SK-N-SH (cell line): ENCODE data around the gene CAMK2D. TPM values are rescaled to one million over a fixed set of nuclear protein-coding genes. Genes with fewer than 3 reads are reported as not detected.

ENCODE experiments used
- CTCF ChIA-PET: fragments of 300-600, 350-600 bp; formaldehyde crosslinking; extraction: SDS; loops from one replicate; lab custom pipeline; 2021; lab: Yijun Ruan, JAX
- POLR2A ChIA-PET: fragments of 350-600 bp; sonication (Branson Sonifier 250); formaldehyde crosslinking; extraction: SDS; loops from one replicate; lab custom pipeline; 2020; ENCODE audit warnings: antibody characterized with exemption, inconsistent platforms; lab: Yijun Ruan, JAX
- DNase-seq: peaks from one replicate; pipeline ENCODE4 v3.0.0; 2012
- H2AFZ ChIP-seq: fragments of 200-600 bp; sonication (generic); 2 replicates; pipeline ENCODE4 v1.8.1; 2016; ENCODE audit warnings: antibody characterized with exemption, mild to moderate bottlenecking, low read depth
- H3F3A ChIP-seq: fragments of 200-600 bp; sonication (generic); replicated peaks from 2 replicates; pipeline ENCODE3; 2016; ENCODE audit warnings: antibody characterized with exemption, mild to moderate bottlenecking; ENCODE audit not compliant: insufficient read depth
- H3K27ac ChIP-seq, 2 experiments: fragments of 200-500 bp in 1 of 2; fragments of 200-600 bp in 1 of 2; sonication (Bioruptor generic) in 1 of 2; sonication (generic), shearing (Covaris generic) in 1 of 2; 2 replicates each; pipeline versions ENCODE4 v1.5.1 to v1.6.1; 2014 to 2016; ENCODE audit warnings: low read depth in 2 of 2, inconsistent platforms in 1 of 2, low read length in 1 of 2, mild to moderate bottlenecking in 1 of 2, mixed read lengths in 1 of 2
- H3K27me3 ChIP-seq: fragments of 200-600 bp; sonication (generic), shearing (Covaris generic); 2 replicates; pipeline ENCODE4 v1.6.1; 2016; ENCODE audit warnings: mixed run types; ENCODE audit not compliant: insufficient read depth
- H3K36me3 ChIP-seq, 2 experiments: fragments of 200-500 bp in 1 of 2; fragments of 200-600 bp in 1 of 2; sonication (Bioruptor generic) in 1 of 2; sonication (generic) in 1 of 2; replicated peaks in 1 of 2; 2 replicates each; pipeline versions ENCODE3 to v1.5.1; 2014 to 2016; ENCODE audit warnings: low read length in 1 of 2, mild to moderate bottlenecking in 1 of 2; ENCODE audit not compliant: insufficient read depth in 2 of 2, control insufficient read depth in 1 of 2
- H3K4me1 ChIP-seq, 2 experiments: fragments of 200-500 bp in 1 of 2; fragments of 200-600 bp in 1 of 2; sonication (Bioruptor generic) in 1 of 2; sonication (generic), shearing (Covaris generic) in 1 of 2; 2 replicates each; pipeline versions ENCODE4 v1.5.1 to v1.6.1; 2014 to 2016; ENCODE audit warnings: low read depth in 1 of 2, low read length in 1 of 2, mixed run types in 1 of 2; ENCODE audit not compliant: insufficient read depth in 2 of 2, control insufficient read depth in 1 of 2
- H3K4me2 ChIP-seq: fragments of 200-600 bp; sonication (generic), shearing (Covaris generic); 2 replicates; pipeline ENCODE4 v1.6.1; 2017; ENCODE audit warnings: mixed run types
- H3K4me3 ChIP-seq, 2 experiments: fragments of 200-500 bp in 1 of 2; fragments of 200-600 bp in 1 of 2; sonication (Bioruptor generic) in 1 of 2; sonication (generic), shearing (Covaris generic) in 1 of 2; 2 replicates each; pipeline versions ENCODE4 v1.5.1 to v1.8.1; 2014 to 2016; ENCODE audit warnings: low read depth in 2 of 2, inconsistent platforms in 1 of 2, low read length in 1 of 2, mild to moderate bottlenecking in 1 of 2, mixed read lengths in 1 of 2, moderate library complexity in 1 of 2
- H3K79me2 ChIP-seq: fragments of 200-600 bp; sonication (generic); 2 replicates; pipeline ENCODE4 v1.8.1; 2017; ENCODE audit warnings: mild to moderate bottlenecking; ENCODE audit not compliant: insufficient read depth
- H3K9ac ChIP-seq: fragments of 200-600 bp; sonication (generic); 2 replicates; pipeline ENCODE4 v1.6.1; 2017; ENCODE audit warnings: mixed run types
- H3K9me2 ChIP-seq: fragments of 200-600 bp; sonication (generic); 2 replicates; pipeline ENCODE4 v1.6.1; 2017; ENCODE audit warnings: mixed run types
- H3K9me3 ChIP-seq: fragments of 200-600 bp; sonication (generic); 2 replicates; pipeline ENCODE4 v1.6.1; 2017; ENCODE audit warnings: mixed run types, mild to moderate bottlenecking, moderate library complexity
- H4K20me1 ChIP-seq: fragments of 200-600 bp; sonication (generic); 2 replicates; pipeline ENCODE4 v1.6.1; 2017; ENCODE audit warnings: mild to moderate bottlenecking, mixed run types; ENCODE audit not compliant: insufficient read depth
- CHD2 ChIP-seq: fragments of 150-350 bp; IDR thresholded peaks from 2 replicates; pipeline ENCODE4 v1.6.1; 2018; ENCODE audit warnings: low read length; ENCODE audit not compliant: partially characterized antibody
- ELF1 ChIP-seq: IDR thresholded peaks from 2 replicates; pipeline ENCODE4 v1.4.0; 2012
- EP300 ChIP-seq, 2 experiments: IDR thresholded peaks; 2 replicates each; pipeline versions ENCODE4 v1.4.0 to v1.6.1; 2012; ENCODE audit warnings: borderline replicate concordance in 1 of 2, low read depth in 1 of 2, low read length in 1 of 2
- FOSL2 ChIP-seq: IDR thresholded peaks from 2 replicates; pipeline ENCODE4 v1.4.0; 2012; ENCODE audit warnings: low read depth, mild to moderate bottlenecking, moderate library complexity, borderline replicate concordance
- FOXJ3 ChIP-seq: sonication (generic); formaldehyde crosslinking; IDR thresholded peaks from 2 replicates; pipeline ENCODE4 v1.5.1; 2020; ENCODE audit warnings: mild to moderate bottlenecking, missing genetic modification reagents
- FOXM1 ChIP-seq: IDR thresholded peaks from 2 replicates; pipeline ENCODE4 v1.4.0; 2012; ENCODE audit warnings: low read depth, mild to moderate bottlenecking
- JUND ChIP-seq: IDR thresholded peaks from 2 replicates; pipeline ENCODE4 v1.4.0; 2012
- MEF2A ChIP-seq: IDR thresholded peaks from 2 replicates; pipeline ENCODE4 v1.4.0; 2012; ENCODE audit warnings: low read depth, borderline replicate concordance
- NRF1 ChIP-seq: IDR thresholded peaks from 2 replicates; pipeline ENCODE4 v1.6.1; 2012; ENCODE audit warnings: low read depth, mild to moderate bottlenecking, low read length
- POLR2AphosphoS5 ChIP-seq: IDR thresholded peaks from 2 replicates; pipeline ENCODE4 v1.6.1; 2012; ENCODE audit warnings: low read depth, low read length
- SIN3A ChIP-seq: IDR thresholded peaks from 2 replicates; pipeline ENCODE4 v1.6.1; 2012; ENCODE audit warnings: low read depth, mild to moderate bottlenecking, low read length, moderate library complexity, borderline replicate concordance
- TEAD4 ChIP-seq: IDR thresholded peaks from 2 replicates; pipeline ENCODE4 v1.4.0; 2012; ENCODE audit warnings: mild to moderate bottlenecking, borderline replicate concordance; ENCODE audit not compliant: insufficient read depth
- WGBS: methylation state at CpG from one replicate; pipeline ENCODE4 v1.1.6; 2017; ENCODE audit warnings: low lambda C conversion rate; 5-methylcytosine and 5-hydroxymethylcytosine counted together
- polyA plus RNA-seq, 3 experiments: library from polyadenylated mRNA; depleted of rRNA; stranded (reverse); fragments of >200 nt; gene quantifications; 2 replicates each; pipeline ENCODE4 v1.2.3, GENCODE V29; 2012
- TF ChIP-seq, protein P1 (sequence below): fragments of 150-350 bp; IDR thresholded peaks from 2 replicates; pipeline ENCODE4 v1.6.1; 2016; ENCODE audit warnings: mild to moderate bottlenecking, low read depth, low read length
- TF ChIP-seq, protein P2 (sequence below): IDR thresholded peaks from 2 replicates; pipeline ENCODE4 v1.6.1; 2012; ENCODE audit warnings: mild to moderate bottlenecking, low read depth, low read length, moderate library complexity

The CAMK2D gene
- polyA plus RNA-seq, 1 of the 3 experiments (the other 2 are of a cell fraction) = 17.0 TPM

DNA sequence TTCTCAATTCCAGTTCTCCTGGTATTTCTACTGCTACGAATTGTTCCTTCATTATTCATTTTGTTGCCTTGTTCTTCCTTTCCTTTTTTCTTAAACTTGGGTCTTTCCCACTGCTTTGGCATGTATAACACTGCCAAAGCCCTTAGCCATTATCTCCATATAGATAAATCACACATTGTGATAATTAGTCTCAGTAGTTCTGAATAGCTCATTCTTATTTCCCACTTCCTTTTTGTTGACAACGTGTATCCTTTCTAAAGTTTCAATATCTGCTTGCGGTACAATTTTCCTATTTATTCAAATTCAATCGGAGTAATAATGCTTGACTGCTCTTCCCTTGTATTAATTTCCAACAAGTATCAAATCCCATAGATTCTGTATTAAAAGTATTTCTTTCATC, 14.5 kb upstream of the CAMK2D start:
- POLR2A ChIA-PET = no interaction called here
- WGBS = 90% methylated on average over 4 of the region's 4 CpGs
- H3K4me3 ChIP-seq = no peak overlapping the region
- TF ChIP-seq FOXM1 (no peak), SIN3A (no peak), TEAD4 (no peak), JUND (no peak), ELF1 (no peak), NRF1 (no peak), CHD2 (no peak)
- TF ChIP-seq, protein P1, sequence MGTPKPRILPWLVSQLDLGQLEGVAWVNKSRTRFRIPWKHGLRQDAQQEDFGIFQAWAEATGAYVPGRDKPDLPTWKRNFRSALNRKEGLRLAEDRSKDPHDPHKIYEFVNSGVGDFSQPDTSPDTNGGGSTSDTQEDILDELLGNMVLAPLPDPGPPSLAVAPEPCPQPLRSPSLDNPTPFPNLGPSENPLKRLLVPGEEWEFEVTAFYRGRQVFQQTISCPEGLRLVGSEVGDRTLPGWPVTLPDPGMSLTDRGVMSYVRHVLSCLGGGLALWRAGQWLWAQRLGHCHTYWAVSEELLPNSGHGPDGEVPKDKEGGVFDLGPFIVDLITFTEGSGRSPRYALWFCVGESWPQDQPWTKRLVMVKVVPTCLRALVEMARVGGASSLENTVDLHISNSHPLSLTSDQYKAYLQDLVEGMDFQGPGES = no peak
- TF ChIP-seq, protein P2, sequence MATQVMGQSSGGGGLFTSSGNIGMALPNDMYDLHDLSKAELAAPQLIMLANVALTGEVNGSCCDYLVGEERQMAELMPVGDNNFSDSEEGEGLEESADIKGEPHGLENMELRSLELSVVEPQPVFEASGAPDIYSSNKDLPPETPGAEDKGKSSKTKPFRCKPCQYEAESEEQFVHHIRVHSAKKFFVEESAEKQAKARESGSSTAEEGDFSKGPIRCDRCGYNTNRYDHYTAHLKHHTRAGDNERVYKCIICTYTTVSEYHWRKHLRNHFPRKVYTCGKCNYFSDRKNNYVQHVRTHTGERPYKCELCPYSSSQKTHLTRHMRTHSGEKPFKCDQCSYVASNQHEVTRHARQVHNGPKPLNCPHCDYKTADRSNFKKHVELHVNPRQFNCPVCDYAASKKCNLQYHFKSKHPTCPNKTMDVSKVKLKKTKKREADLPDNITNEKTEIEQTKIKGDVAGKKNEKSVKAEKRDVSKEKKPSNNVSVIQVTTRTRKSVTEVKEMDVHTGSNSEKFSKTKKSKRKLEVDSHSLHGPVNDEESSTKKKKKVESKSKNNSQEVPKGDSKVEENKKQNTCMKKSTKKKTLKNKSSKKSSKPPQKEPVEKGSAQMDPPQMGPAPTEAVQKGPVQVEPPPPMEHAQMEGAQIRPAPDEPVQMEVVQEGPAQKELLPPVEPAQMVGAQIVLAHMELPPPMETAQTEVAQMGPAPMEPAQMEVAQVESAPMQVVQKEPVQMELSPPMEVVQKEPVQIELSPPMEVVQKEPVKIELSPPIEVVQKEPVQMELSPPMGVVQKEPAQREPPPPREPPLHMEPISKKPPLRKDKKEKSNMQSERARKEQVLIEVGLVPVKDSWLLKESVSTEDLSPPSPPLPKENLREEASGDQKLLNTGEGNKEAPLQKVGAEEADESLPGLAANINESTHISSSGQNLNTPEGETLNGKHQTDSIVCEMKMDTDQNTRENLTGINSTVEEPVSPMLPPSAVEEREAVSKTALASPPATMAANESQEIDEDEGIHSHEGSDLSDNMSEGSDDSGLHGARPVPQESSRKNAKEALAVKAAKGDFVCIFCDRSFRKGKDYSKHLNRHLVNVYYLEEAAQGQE = no peak
- H3K9me2 ChIP-seq = no peaks in the 10 kb centered on the region
- no peak for DNase-seq
- no peaks in the 10 kb centered on the region for H3K79me2 ChIP-seq
- no peaks in the 10 kb centered on the region for H4K20me1 ChIP-seq
- H3K9ac ChIP-seq = no peak overlapping the region
- H3K36me3 ChIP-seq = no peaks in the 10 kb centered on the region
- no peak overlapping the region for H3K4me2 ChIP-seq
- CTCF ChIA-PET = interaction anchor here (1.2 kb wide), 2 partner anchors 23 to 607 kb away, joined by 4 read pairs; no protein-coding TSS in a partner anchor
- H3F3A ChIP-seq = no peaks in the 10 kb centered on the region
- no peak overlapping the region for H3K27ac ChIP-seq
- no peaks in the 10 kb centered on the region for H3K27me3 ChIP-seq
- no peak overlapping the region for H2AFZ ChIP-seq
- no peaks in the 10 kb centered on the region for H3K9me3 ChIP-seq
- no peaks in the 10 kb centered on the region for H3K4me1 ChIP-seq

DNA sequence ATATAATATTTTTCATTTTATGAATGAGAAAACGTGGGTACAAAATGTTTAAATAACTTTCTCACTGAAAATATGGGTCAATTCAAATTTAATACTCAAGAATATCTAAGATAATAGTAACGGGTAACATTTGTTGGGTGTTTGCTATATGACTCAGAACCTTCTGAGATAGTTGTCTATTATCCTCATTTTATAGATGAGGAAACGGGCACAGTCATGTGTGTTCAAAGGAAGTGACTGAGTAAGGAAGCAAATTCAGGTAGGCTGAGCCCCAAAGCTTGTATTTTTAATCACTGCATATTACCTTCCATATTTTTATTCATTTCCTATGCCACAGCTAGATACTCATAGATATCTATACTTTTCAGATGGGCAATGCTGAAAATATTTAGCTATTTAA, 12.2 kb upstream of the CAMK2D start:
- Histone ChIP-seq H3K9me3 (no peaks in the 10 kb centered on the region), H3K4me3 (no peak overlapping the region), H3K4me1 (no peaks in the 10 kb centered on the region), H3K9ac (no peak overlapping the region), H4K20me1 (no peaks in the 10 kb centered on the region), H3F3A (no peaks in the 10 kb centered on the region), H3K36me3 (no peaks in the 10 kb centered on the region), H3K79me2 (no peaks in the 10 kb centered on the region), H2AFZ (no peak overlapping the region), H3K27me3 (no peaks in the 10 kb centered on the region), H3K4me2 (no peak overlapping the region)
- ChIA-PET CTCF (interaction anchor here (1.0 kb wide), 1 partner anchor 298 kb away, joined by 3 read pairs; no protein-coding TSS in a partner anchor), POLR2A (no interaction called here)
- WGBS = 79% methylated on average over 3 of the region's 3 CpGs
- TF ChIP-seq FOXJ3 (CRISPR knock-in tag) = no peak
- TF ChIP-seq POLR2AphosphoS5 = no peak
- TF ChIP-seq EP300 (IDR thresholded peaks at IDR 0.05; ENCODE audit: borderline replicate concordance in 1 of 2, low read depth in 1 of 2, low read length in 1 of 2) = no peak
- no peak for TF ChIP-seq MEF2A
- TF ChIP-seq FOSL2 = no peak
- TF ChIP-seq JUND = no peak
- TF ChIP-seq, protein P2 = no peak
- TF ChIP-seq, all 33 proteins: peak for 0
- no peak overlapping the region for H3K27ac ChIP-seq
- no peak for DNase-seq
- H3K9me2 ChIP-seq = no peaks in the 10 kb centered on the region
